NCI-H748 (cell line): ENCODE data around the gene STK24.
A peak's percentile ranks its signal among the peaks of the same experiment; 100 is the strongest.

ENCODE experiments used
- DNase-seq: peaks from one replicate; lab custom pipeline; 2025; ENCODE audit not compliant: unreplicated experiment; lab: John Stamatoyannopoulos, UW

STK24 gene

DNA sequence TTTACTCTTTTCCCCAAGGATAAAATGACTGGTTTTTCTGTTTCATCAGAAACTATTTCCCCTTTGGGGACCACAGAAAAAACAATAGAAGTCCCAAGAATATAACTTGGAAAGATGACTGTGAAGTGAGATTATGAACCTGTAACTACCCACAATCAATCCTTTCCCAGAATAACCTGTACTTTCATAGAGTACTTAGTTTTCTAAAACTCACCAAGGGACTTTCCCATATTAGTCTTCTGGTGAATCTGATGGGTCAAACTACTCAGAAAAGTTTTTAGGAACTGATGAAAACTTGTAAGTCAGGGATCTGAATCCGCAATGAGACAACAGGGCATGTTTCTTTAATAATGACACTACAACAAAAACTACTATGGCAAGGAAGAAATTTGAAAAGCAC lies 62.6 kb downstream of the STK24 start:
- DNase-seq: no peak

DNA sequence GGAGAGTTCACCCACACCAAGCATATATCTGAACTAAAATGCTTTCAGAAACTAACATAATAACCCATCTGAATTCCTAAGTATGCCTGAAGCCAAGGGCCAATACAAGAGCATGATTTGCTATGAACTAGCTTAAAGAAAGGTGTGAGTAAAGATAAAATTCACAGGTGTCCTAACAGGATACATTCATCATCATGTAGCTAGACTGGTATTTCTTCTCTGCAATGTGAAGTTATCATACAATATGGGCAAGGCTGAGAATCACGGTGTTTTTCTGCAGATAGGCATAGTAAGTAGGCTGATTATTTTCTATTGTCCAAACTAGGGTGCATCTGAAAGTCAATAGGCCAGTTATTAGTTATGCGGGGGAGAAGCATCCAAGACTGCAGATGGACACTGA lies 63.1 kb downstream of the STK24 start:
- no peak for DNase-seq

DNA sequence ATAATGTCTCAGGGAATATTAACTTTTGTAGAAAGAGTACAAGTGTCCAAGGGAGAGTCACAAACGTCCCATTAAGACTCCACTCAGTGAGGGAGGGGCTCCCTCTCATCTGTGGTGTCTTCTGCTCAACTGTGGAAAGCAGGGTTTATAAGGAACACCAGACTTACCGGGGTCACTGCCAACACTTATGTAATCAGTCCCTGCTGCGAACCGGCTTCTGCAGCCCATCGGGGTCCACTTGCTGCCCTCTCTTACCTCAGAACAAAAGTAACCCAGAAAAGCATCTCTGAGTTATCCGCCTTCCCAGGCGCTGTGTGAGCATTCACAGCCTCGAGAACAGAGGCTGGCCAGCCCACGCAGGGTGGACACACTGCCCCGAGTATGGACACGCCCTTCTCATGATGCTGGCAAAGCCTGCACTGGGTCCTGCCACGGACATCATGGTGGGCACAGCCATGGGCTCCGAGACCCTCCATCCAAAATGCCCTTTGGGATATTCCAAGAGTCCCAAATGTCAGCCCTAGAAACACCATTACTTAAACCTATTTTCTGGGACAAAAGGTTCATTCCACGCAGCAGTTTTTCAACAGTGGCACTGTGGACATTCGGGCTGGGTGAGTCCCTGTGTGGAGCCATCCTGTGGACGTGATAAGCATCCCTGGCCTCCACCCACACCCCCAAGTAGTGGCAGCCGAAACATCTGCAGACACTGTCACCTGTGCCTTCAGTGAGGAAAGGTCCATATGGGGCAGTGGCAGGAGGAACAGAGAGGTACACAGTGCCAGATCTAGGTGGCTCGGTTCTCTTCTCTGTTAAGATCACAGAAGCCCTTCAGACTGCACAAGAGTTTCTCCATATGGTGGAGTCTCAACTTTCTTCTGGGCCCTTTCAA lies 63.9 kb downstream of the STK24 start:
- no peak for DNase-seq

DNA sequence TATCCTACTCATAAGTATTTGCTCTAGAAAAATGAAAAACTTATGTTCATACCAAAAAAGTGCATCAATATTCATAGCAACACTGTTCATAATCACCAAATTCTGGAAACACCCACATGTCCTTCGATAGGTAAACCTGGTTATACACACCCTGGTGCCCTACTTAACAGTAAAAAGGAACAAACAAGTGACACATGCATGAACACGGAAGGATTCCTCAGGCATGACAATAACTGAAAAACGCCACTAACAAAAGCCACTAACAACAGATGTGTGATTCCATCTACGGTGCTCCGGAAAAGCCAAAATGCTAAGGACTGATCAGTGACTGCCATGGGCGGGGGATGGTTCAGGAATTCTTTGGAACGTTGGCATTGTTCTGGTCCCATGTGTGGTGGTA lies 65.5 kb downstream of the STK24 start:
- no peak for DNase-seq

DNA sequence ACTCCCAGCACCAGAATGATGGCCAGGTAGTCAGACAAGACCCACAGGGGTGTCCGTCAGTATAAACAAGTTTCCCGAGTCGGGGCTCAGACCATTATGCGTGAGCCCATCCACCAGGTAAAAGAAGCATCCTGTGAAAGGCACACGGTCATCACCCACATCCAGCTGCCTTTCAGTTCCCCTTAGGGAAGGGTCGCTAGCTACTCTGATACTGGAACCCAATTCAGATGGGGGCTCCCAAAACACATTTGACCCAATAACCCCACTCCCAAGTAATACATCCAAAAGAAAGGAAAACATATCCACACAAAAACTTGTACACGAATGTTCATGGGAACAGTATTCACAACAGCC lies 66.8 kb downstream of the STK24 start:
- no peak for DNase-seq

DNA sequence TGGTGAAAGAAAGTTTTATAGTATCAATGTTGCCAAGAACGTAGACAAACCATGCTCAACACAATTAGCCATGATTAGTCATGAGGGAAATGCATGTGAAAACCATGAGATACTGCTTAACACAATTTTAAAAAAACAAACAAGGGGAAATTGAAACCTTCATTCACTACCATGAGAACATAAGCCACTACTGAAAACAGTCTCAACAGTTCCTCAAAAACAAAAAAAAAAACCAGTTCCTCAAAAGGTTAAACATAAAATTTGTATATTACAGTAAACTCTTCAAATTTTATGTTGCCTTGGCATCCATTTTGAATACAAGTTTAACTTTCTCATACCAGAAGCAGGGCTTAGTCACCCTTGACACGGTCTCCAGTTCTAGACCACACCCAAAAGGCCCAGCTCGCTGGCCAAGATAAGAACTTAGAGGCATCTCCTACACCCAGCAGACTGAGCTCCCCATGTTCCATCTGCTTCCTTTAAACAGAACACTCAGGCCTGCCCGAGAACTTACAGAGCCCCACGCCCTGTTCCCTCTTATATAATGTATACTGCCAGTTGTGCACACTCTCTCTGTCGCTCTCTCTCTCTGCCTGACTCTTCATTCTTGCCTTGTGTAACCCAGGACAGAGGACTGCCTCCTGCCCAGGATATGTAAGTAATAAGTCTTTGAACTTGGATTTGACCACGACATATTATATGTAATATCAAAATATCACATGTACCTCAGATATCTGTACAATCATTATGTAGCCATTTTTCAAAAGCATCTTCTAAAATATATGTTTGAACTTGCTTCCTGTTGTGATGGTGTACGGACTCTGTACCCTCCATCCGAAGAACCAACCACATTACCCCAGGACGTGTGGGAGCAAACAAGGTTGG lies 67.4 kb downstream of the STK24 start:
- DNase-seq: no peak

DNA sequence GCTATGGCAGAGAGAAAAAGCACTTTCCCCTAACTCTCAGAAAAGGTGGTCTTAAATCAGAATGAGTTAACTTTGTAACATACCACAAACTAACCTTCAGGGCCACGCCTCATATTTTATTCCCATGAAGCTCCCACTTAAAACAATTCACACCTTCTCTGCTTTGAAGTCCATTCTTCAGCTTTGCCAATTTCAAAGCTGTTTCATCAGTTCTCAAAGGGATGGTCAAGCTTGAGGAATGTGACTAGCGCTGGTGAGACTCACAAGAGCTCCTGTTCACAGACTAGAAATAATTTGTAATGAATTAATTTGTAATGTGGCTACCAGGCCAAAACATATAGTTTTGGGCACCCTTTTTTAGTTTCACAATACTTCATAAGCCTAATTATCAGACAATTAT lies 68.2 kb downstream of the STK24 start:
- DNase-seq: no peak

DNA sequence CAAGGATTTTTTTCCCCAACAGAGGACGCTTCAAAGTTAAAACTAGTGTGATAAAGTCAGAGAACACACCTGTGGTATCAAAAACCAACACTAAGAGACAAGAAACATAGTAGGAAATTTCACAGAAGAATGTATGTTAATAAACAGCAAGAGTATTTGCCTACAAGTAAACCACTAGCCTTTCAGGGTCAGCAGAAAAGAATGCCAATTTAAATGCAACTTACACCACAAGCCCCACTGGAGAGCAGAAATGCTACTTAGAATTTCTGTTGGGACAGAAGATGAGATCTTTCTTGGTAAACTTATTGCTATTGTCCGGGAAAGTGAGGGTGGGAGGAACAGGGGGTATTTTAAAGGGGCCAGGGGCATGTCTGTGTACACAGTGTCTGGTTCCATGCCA lies 68.6 kb downstream of the STK24 start:
- DNase-seq: no peak

DNA sequence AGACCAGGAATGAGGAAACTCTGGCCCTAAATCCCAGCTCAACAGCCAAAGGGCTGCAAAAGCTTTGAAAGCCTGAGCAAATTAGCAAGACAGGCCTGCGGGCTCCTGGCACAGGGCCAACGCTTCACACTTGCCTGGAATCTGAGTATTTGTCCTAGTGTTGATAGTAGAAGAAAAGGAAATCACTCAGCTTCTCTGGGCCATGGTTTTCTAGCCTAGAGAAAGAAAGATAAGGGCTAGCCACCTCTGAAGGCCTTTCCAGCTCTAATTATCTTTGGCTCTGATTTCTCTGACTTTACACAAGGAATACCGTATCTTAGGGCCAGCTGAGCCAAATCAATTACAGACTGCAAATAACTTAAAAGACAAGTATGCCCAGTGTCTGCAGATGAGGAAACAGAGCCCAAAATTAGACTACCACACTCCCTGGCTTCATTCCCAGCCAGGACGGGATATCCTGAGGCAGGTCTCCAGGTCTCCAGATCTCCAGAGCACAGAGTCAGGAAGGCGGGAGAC lies 69.6 kb downstream of the STK24 start:
- DNase-seq: peak; percentile 82

DNA sequence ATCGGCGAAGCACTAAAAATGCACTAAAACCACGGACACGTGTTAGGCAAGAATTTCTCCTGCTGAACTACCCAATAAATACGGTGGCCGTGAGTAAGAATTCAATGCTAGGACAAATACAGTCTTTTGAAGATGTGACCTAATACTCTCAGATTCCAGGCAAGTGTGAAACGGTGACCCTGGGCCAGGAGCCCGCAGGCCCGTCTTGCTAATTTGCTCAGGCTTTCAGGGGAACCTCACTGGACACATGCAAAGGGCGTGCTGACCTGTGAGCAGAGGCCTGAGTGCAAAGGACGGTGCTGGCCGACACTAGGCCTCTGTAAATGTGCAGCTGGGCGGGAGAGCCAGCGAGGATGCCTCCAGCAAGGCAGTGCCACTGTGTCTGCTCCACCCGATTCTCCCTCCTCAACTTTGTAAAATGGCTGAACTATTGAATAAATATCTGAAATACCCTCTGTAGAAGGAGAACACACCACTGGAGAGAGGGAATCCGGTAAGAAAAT lies 70.1 kb downstream of the STK24 start:
- no peak for DNase-seq

DNA sequence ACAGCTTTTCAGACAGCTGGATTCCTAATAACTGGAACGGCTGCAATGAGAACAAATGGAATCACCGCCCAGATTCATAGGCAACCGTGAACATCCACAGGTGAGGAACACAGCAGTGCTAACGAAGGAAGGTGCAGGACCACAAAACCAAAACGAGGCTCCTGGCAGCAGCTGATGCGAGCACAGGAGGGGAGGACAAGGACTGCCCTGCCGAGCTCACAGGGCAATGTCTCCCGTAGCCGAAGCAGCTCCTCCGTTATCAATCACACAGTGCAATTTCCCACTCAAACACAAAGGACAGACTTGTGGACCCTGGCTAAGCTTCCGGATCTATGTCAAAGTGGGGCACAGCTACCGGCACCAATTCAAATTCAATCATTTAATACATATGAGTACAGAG lies 70.6 kb downstream of the STK24 start:
- no peak for DNase-seq

DNA sequence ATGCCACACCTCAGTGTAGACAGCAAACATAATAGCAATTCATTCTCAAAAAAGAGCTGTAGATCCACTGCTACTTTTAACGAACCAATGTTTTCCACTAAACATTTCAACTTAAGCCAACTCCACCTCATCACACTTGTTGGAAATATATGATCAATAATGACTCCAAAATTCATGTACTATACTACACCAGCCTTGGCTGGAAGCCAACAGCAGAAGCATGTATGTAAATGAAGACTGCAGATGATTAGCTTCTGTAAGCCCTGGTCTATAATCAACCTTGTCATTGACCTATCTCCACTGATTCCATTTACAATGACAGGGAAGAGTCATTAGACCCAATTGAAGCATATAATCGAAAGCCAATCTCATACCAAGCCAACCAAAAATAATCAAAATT lies 71.7 kb downstream of the STK24 start:
- DNase-seq: peak; percentile 9

DNA sequence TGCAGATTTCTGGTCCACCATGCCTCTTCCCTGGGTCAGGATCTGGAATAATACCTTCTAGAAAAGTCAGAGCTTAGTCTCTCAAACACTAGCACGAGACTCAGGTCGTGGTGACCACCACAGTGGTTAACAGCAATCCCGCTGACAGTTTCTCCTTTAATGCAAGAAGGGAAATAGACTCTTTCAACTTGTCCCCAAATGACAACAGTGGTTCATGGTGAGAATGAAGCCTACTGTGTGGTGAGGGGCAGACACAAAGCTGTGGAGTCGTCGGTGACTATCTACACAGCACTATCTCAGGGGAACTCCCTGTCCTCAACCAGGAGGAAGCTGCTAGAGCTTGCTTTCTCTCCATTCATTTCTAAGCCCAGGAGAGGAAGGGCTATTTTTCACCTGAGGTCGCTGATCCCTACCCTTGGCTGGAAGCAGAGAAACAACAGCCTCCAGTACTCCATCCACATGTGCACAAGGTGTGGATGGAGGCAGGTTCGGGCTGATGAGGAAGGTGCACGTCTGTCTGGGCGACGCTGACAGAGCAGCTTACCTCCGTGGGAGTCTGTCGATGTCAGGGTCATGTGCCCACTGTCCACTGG lies 72.4 kb downstream of the STK24 start:
- DNase-seq: no peak

DNA sequence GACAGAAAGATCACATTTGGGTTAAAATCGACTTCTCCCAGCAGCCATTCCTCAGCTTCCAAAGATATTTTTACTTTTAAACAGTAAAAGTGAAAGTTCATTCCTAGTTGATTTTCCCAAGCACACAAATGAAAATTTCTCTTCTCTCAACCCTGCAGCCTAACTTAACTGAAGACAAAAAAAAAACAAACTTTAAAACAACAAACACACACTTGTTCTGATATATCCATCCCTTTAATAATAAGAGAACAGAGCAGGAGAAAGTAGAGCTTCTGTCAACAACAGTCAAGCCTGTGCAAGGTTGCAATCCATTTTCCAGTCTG lies 72.9 kb downstream of the STK24 start:
- DNase-seq: no peak

DNA sequence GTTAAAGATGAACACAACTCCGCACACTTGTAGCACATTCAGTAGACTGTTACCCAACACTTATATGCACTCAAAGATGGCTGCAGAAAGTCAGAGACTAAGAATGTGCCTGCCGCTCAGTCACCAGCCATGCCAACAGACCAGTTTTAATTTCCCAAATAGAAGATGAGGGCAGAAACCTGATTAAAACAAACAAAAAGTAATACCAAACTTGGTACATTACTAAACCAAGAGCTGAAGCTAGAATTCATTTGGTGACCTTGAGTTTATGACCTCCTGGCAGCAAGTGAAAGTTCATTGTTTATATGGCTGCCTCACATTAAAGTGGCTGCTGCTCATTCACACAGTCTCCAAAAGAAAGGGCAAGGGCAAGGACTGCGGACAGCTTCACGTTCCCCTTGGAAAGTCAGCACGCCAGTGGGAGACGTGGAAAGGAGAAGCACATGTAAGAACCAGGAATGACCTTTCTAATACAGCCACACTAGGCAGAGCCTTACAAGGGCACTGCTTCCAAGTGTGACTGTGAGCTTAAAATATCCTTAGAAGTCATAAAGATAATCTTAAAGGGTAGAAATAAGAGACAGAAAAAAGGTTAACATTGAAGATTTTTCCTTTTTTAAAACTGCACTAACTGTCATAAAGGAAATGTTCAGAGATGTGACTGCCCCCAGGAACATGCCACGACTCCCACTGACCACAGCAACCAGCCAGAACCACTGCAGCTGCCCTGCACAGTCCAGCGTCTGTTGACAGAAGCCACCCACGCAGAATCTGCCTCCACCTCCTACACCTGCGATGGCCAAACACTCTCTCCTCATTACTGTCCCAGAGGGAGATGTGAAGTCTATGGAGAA lies 73.5 kb downstream of the STK24 start:
- DNase-seq: no peak

DNA sequence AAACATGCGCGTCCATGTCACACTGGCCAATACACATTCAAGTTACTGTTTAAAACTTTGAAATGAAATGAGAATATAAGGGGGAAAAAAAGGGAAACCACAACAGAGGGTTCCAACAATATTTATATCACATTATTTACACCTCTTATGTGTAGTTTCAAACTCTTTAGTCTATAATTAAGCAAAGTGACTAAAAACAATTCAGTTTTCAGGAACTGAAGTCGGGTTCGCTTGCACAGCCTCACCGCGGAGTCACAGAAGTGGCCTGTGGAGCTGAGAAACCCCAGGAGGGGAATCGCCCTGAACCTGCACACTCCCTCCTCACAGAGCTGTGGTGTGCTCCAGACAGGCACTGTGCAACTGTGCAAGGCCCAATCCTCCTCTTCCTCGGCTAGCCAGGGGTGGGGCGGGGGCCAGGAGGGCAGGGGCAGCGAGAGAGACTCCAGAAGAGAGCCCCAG lies 75.9 kb downstream of the STK24 start:
- DNase-seq: no peak

DNA sequence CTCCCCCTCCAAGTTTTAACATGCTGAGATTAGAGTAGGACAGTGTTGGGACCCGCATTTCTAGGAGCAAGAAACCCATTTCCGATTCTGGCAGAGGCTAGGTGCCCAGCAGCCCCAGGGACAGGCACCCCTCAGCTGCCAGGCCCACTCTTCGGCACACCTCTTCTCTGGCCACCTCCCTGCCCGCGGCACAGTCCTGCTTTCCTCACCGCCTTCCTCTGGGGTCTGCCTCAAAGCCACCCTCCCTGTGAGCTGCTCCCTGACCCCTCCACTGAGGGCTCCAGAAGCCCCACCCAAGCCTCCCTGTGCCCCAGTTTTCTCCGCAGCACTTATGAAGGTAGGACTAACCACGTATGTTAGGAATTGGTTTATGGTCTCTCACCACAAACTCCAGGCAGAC lies 79.9 kb downstream of the STK24 start:
- DNase-seq: no peak

DNA sequence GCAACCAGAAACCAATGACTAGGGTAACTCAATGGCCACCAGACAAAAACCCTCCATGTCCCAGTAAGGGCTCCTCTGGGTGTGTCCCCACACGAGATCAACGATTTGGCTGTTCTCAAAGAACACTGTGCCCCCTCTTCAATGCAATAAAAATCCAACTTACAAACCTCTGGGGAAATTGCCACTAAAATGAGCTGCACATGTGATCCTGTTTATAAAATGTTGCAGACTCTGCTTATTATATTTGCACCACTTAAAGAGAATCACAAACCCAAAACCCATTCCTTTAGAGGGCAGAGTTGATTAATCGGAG lies 80.5 kb downstream of the STK24 start:
- no peak for DNase-seq

DNA sequence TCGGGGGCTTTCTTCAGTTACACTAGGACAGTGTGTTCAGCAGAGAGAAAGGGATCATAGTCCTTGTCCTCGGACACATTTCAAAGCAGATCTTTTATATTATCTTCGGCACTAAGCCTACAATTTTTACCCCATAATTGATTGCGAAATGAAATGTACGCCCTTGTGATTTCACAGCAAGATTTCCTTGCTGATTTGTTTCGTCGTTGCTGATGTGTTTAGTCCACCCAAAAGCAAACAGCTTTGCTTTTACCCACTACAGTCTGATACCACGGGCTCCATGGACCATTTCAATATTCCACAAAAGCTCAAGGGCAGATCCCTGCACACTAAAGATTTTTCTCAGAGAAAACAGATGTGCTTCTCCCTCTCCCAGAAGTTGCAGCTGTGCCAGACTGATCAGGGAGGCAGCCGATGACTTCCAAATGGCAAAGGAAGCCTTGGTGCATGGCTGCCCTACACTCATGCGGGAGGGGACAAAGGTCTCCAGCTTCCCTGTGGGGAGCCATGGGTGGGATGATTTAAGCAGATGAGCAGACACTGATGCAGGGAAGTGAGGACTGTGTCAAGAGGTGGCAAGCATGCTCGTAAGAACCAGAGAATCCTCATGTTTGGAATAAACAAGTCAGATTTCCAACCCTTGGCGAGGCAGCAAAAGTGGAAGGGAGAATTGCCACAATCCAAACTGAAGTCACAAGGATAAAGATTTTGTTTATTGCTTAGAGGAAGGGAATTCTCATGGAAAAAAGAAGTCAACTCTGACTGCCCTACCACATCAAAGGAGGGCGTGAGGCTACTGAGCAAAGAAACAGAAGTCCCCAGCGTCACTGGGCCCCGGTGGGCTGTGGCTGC lies 81.1 kb downstream of the STK24 start:
- no peak for DNase-seq

DNA sequence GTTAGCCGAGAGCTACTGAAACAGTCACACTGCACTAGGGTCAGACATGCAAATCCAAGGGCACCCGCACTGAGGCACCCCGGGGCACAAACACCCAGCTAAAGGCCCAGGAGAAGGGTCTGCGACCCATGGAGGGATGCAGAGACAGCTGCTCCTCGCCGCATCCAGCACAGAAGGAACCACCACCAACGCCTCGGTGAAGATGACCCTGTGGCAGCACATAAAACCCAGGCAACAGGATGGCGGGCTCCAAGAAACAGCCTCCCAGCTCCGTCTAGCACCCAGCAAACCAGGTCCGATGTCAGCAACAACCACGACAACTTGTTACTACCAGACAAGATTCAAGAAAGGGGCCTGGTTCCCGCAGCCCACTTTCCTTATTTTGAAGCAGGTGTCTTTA lies 82.1 kb downstream of the STK24 start:
- DNase-seq: no peak
